K562 (cell line): ENCODE data around the gene PRKACG. TPM values are rescaled to one million over a fixed set of nuclear protein-coding genes. Genes with fewer than 3 reads are reported as not detected.

ENCODE experiments used
- ATAC-seq: fragments of 200-7000 bp; cut with Tn5 transposase; 3 replicates; pipeline ENCODE4 v1.9.1; 2020; ENCODE audit warnings: moderate library complexity
- BruUV-seq: library from RNA; stranded (reverse); fragments of 400-500 nt; replicated peaks from 2 replicates; lab custom pipeline; 2021; lab: Mats Ljungman, UMichigan
- CTCF ChIA-PET: fragments of 300-600 bp; formaldehyde crosslinking; extraction: SDS; loops from one replicate; lab custom pipeline; 2021; ENCODE audit warnings: low intra/inter-chr PET ratio; lab: Yijun Ruan, JAX
- POLR2A ChIA-PET: fragments of 300-600, 350-650 bp; sonication (Branson Sonifier 250); formaldehyde crosslinking; extraction: SDS; loops from one replicate; lab custom pipeline; 2021; ENCODE audit warnings: antibody characterized with exemption, inconsistent platforms; lab: Yijun Ruan, JAX
- DNase-seq, 4 experiments: peaks; one replicate each; pipeline versions ENCODE4 v3.0.0 to v3.0.0-alpha.2; 2011 to 2018; ENCODE audit warnings: low spot score in 3 of 4, mixed read lengths in 3 of 4; ENCODE audit errors: extremely low read depth in 1 of 4
- FAIRE-seq: peaks from 2 replicates; lab custom pipeline; 2011; peaks lifted over from hg19 to GRCh38; lab: Jason Lieb, UNC
- H2AFZ ChIP-seq: 2 replicates; pipeline ENCODE4 v1.6.0; 2011; ENCODE audit warnings: low read depth, low read length, control low read depth, inconsistent platforms
- H3K27ac ChIP-seq: fragments of 200-600 bp; 3 replicates; pipeline ENCODE4 v1.8.0; 2011; ENCODE audit warnings: low read depth, mild to moderate bottlenecking, control low read depth, inconsistent platforms, low read length, moderate library complexity, mixed read lengths; ENCODE audit errors: extremely low read depth
- H3K27me3 ChIP-seq, 2 experiments: fragments of 300-600 bp in 1 of 2; 2 replicates in 1 of 2; 3 replicates in 1 of 2; pipeline versions ENCODE4 v1.6.0 to v1.8.0; 2011; ENCODE audit warnings: inconsistent platforms in 2 of 2, low read length in 2 of 2, mild to moderate bottlenecking in 1 of 2, mixed read lengths in 1 of 2, moderate library complexity in 1 of 2; ENCODE audit not compliant: control insufficient read depth in 2 of 2, insufficient read depth in 2 of 2
- H3K36me3 ChIP-seq: fragments of 300-600 bp; 3 replicates; pipeline ENCODE4 v1.8.0; 2011; ENCODE audit warnings: mild to moderate bottlenecking, low read length, inconsistent platforms; ENCODE audit not compliant: control insufficient read depth, insufficient read depth
- H3K4me1 ChIP-seq, 2 experiments: fragments of 200-600 bp in 1 of 2; replicated peaks in 1 of 2; 2 replicates in 1 of 2; 3 replicates in 1 of 2; pipeline versions ENCODE4 v1.5.1 to v1.8.0; 2011; ENCODE audit warnings: inconsistent platforms in 2 of 2, low read length in 2 of 2, mild to moderate bottlenecking in 1 of 2, mixed read lengths in 1 of 2, moderate library complexity in 1 of 2; ENCODE audit not compliant: control insufficient read depth in 2 of 2, insufficient read depth in 2 of 2
- H3K4me2 ChIP-seq: 2 replicates; pipeline ENCODE4 v1.6.1; 2011; ENCODE audit warnings: low read length, control low read depth, inconsistent platforms, mixed read lengths; ENCODE audit not compliant: insufficient read depth
- H3K4me3 ChIP-seq: fragments of 200-600 bp; sonication (generic), shearing (Covaris generic); 2 replicates; pipeline ENCODE4 v1.5.1; 2016; ENCODE audit warnings: control low read depth, inconsistent platforms
- H3K79me2 ChIP-seq: fragments of 200-600 bp; 3 replicates; pipeline ENCODE4 v1.8.0; 2011; ENCODE audit warnings: low read length, inconsistent platforms; ENCODE audit not compliant: control insufficient read depth, insufficient read depth
- H3K9ac ChIP-seq, 2 experiments: 2 replicates each; pipeline versions ENCODE4 v1.6.0 to v1.6.1; 2011; ENCODE audit warnings: low read depth in 2 of 2, low read length in 2 of 2, control low read depth in 1 of 2, inconsistent platforms in 1 of 2, mild to moderate bottlenecking in 1 of 2, mixed read lengths in 1 of 2; ENCODE audit not compliant: insufficient read depth in 1 of 2
- H3K9me1 ChIP-seq: one replicate; pipeline ENCODE4 v1.6.0; 2011; ENCODE audit warnings: inconsistent platforms, mild to moderate bottlenecking, low read length, moderate library complexity; ENCODE audit not compliant: control insufficient read depth, insufficient read depth
- H3K9me3 ChIP-seq: replicated peaks from 2 replicates; pipeline ENCODE4 v1.5.1; 2011; ENCODE audit warnings: low read depth, low read length, inconsistent platforms; ENCODE audit not compliant: control insufficient read depth, insufficient read depth
- H4K20me1 ChIP-seq: replicated peaks from 2 replicates; pipeline ENCODE4 v1.6.1; 2011; ENCODE audit warnings: low read length, inconsistent platforms, mixed read lengths; ENCODE audit not compliant: control insufficient read depth, insufficient read depth
- CAMTA2 ChIP-seq: fragments of 250-450 bp; sonication (Bioruptor Pico); conservative IDR thresholded peaks from 2 replicates; pipeline ENCODE4 v1.5.1; 2022
- CBFA2T2 ChIP-seq: fragments of 450-650 bp; conservative IDR thresholded peaks from 2 replicates; pipeline ENCODE4 v1.6.1; 2017; ENCODE audit warnings: mild to moderate bottlenecking
- CBFA2T3 ChIP-seq: fragments of 450-650 bp; IDR thresholded peaks from 2 replicates; pipeline ENCODE4 v1.6.1; 2017
- ELK3 ChIP-seq: fragments of 450-650 bp; formaldehyde crosslinking; IDR thresholded peaks from 2 replicates; pipeline ENCODE4 v1.4.0; 2020; ENCODE audit warnings: mild to moderate bottlenecking
- GATA2 ChIP-seq: sonication (generic); formaldehyde crosslinking; IDR thresholded peaks from 2 replicates; pipeline ENCODE4 v1.4.0; 2020; ENCODE audit warnings: mild to moderate bottlenecking, missing genetic modification reagents
- ID3 ChIP-seq, 2 experiments: fragments of 250-450 bp in 1 of 2; fragments of 450-650 bp in 1 of 2; sonication (Bioruptor Pico) in 1 of 2; IDR thresholded peaks; 2 replicates each; pipeline versions ENCODE4 v1.6.1 to v1.8.0; 2016 to 2021; ENCODE audit warnings: mild to moderate bottlenecking in 2 of 2, moderate library complexity in 2 of 2, missing compliant biosample characterization in 1 of 2, missing genetic modification characterization in 1 of 2
- MEIS2 ChIP-seq: fragments of 450-650 bp; IDR thresholded peaks from 2 replicates; pipeline ENCODE4 v1.6.1; 2014; ENCODE audit warnings: mild to moderate bottlenecking; ENCODE audit not compliant: partially characterized antibody
- NCOR1 ChIP-seq: fragments of 450-650 bp; IDR thresholded peaks from 2 replicates; pipeline ENCODE4 v1.6.1; 2016; ENCODE audit warnings: mild to moderate bottlenecking, moderate library complexity
- NFIC ChIP-seq: fragments of 450-650 bp; IDR thresholded peaks from 2 replicates; pipeline ENCODE4 v1.6.1; 2017; ENCODE audit warnings: mild to moderate bottlenecking, inconsistent platforms
- NR2C2 ChIP-seq, 2 experiments: fragments of 200-800 bp in 1 of 2; sonication (Bioruptor generic) in 1 of 2; sonication (generic) in 1 of 2; formaldehyde crosslinking in 1 of 2; IDR thresholded peaks; 2 replicates each; pipeline versions ENCODE4 v1.6.1 to v1.8.0; 2016 to 2022; ENCODE audit warnings: mild to moderate bottlenecking in 1 of 2, missing compliant biosample characterization in 1 of 2, missing genetic modification characterization in 1 of 2, missing genetic modification reagents in 1 of 2
- RFX1 ChIP-seq: fragments of 450-650 bp; IDR thresholded peaks from 2 replicates; pipeline ENCODE4 v1.6.1; 2016; ENCODE audit warnings: mild to moderate bottlenecking, moderate library complexity
- SRSF3 ChIP-seq: fragments of 200-400 bp; formaldehyde crosslinking; IDR thresholded peaks from 2 replicates; pipeline ENCODE4 v1.6.1; 2016; ENCODE audit warnings: mild to moderate bottlenecking, low read length, moderate library complexity; ENCODE audit not compliant: insufficient read depth
- SUPT5H ChIP-seq: fragments of 450-650 bp; IDR thresholded peaks from 2 replicates; pipeline ENCODE4 v1.6.1; 2016
- TCF3 ChIP-seq: sonication (generic); formaldehyde crosslinking; IDR thresholded peaks from 2 replicates; pipeline ENCODE4 v1.4.0; 2020; ENCODE audit warnings: mild to moderate bottlenecking, missing genetic modification reagents
- TEAD4 ChIP-seq, 2 experiments: sonication (generic) in 1 of 2; formaldehyde crosslinking in 1 of 2; IDR thresholded peaks; 2 replicates each; pipeline versions ENCODE4 v1.6.1 to v1.8.0; 2012 to 2022; ENCODE audit warnings: borderline replicate concordance in 1 of 2, inconsistent platforms in 1 of 2, low read length in 1 of 2, mild to moderate bottlenecking in 1 of 2, missing genetic modification reagents in 1 of 2
- TFAP4 ChIP-seq: sonication (generic); formaldehyde crosslinking; IDR thresholded peaks from 2 replicates; pipeline ENCODE4 v1.8.0; 2022; ENCODE audit warnings: missing genetic modification reagents, mild to moderate bottlenecking, moderate library complexity, borderline replicate concordance
- TRIM24 ChIP-seq, 2 experiments: fragments of 450-650 bp; IDR thresholded peaks; 2 replicates each; pipeline ENCODE4 v1.6.1; 2016
- ZNF431 ChIP-seq: sonication (generic); formaldehyde crosslinking; IDR thresholded peaks from 2 replicates; pipeline ENCODE4 v1.8.0; 2022; ENCODE audit warnings: mild to moderate bottlenecking, missing genetic modification reagents
- ZNF79 ChIP-seq: fragments of 250-450 bp; sonication (Bioruptor Pico); IDR thresholded peaks from 2 replicates; pipeline ENCODE4 v1.4.0; 2020; ENCODE audit warnings: low read depth, mild to moderate bottlenecking, moderate library complexity
- WGBS: fragments of 100-300 bp; shearing (Covaris generic); methylation state at CpG from one replicate; pipeline ENCODE4 v1.1.6; 2016; ENCODE audit warnings: low coverage, mixed read lengths; ENCODE audit not compliant: insufficient coverage; ENCODE audit errors: missing lambda C conversion rate; 5-methylcytosine and 5-hydroxymethylcytosine counted together
- in situ Hi-C: fragments of 300-500 bp; cut with MboI; formaldehyde crosslinking; loops from 4 replicates; pipeline ENCODE4 v1.15.0; 2018; ENCODE audit warnings: inconsistent platforms, mixed read lengths
- intact Hi-C: fragments of 100-400 bp; cut with micrococcal nuclease; formaldehyde crosslinking; loops from 2 replicates; pipeline ENCODE4 v1.14.2; 2022
- polyA plus RNA-seq, 8 experiments: library from polyadenylated mRNA; depleted of rRNA in 4 of 8; stranded (reverse) in 5 of 8; unstranded in 3 of 8; fragments of >200 nt; fragmentation: Nextera tagmentation in 2 of 8; fragmentation: Illumina TruSeq in 1 of 8; extraction: Ambion mirVana in 2 of 8; extraction: Trizol in 1 of 8; gene quantifications; 2 replicates each; pipeline versions ENCODE4 v1.2.1 to v1.2.3, GENCODE V29; 2011 to 2014; ENCODE audit warnings: inconsistent platforms in 1 of 8, missing spikeins in 1 of 8
- total RNA-seq, 7 experiments: library from RNA; depleted of rRNA in 6 of 7; stranded (reverse); fragments of >200 nt in 6 of 7; fragmentation: Illumina TruSeq in 2 of 7; extraction: Trizol in 2 of 7; gene quantifications; 2 replicates each; pipeline versions ENCODE4 v1.2.1 to v1.2.3, GENCODE V29; 2011 to 2021; ENCODE audit warnings: low replicate concordance in 1 of 7

The PRKACG gene
- total and polyA plus RNA-seq, 9 of the 15 experiments (the other 6 are each of a cell fraction or from before 2014, with no cell fraction given) = not detected

GRCh38 chr9:69044240-69045219 lies 30.6 kb upstream of the PRKACG start:
- H3K79me2 ChIP-seq = peaks cover 57% of the 10 kb centered on the region
- H3K4me1 ChIP-seq = peaks cover 8 to 11% of the 10 kb centered on the region in 2 experiments; a peak in 2 of 5 replicates
- H3K9ac ChIP-seq = no peak overlapping the region; a peak in 1 of 4 replicates
- no TSS peak for BruUV-seq
- no peaks in the 10 kb centered on the region for H3K27me3 ChIP-seq
- H2AFZ ChIP-seq = no peak overlapping the region
- no peak overlapping the region for H3K4me2 ChIP-seq
- peaks cover 50% of the 10 kb centered on the region for H3K36me3 ChIP-seq
- no peaks in the 10 kb centered on the region; the same call in 1 of the 2 replicates for H4K20me1 ChIP-seq
- ChIA-PET CTCF (interaction anchor here (0.5 kb wide), 1 partner anchor 159 kb away, joined by 3 read pairs; no protein-coding TSS in a partner anchor), POLR2A (interaction anchor here (0.7 to 1.6 kb wide), 3 partner anchors 9 to 388 kb away, joined by 3 to 4 read pairs (median 3); partner anchors contain the start of gene FXN)
- H3K4me3 ChIP-seq = no peak overlapping the region
- peak; percentile 71 for ATAC-seq
- H3K27ac ChIP-seq = no peak overlapping the region
- H3K9me3 ChIP-seq = no peaks in the 10 kb centered on the region
- FAIRE-seq = no peak
- DNase-seq = peak in 3 of 4 experiments; percentile 17 to 50 (median 22)
- no peaks in the 10 kb centered on the region for H3K9me1 ChIP-seq
- intact Hi-C loops = no loop called here
- 48% methylated on average over 7 of the region's 9 CpGs for WGBS
- in situ Hi-C loops = loop anchor here (25.0 kb wide), 1 partner anchor 893 kb away; no protein-coding TSS in a partner anchor
- TF ChIP-seq GATA2 (CRISPR knock-in tag) (peak; percentile 13; the same call in 1 of the 2 replicates), NFIC (peak; percentile 13; the same call in 1 of the 2 replicates), SRSF3 (no peak), TEAD4 (IDR thresholded peaks at IDR 0.05; ENCODE audit: low read length) (peak; percentile 29; the same call in 1 of the 2 replicates), TEAD4 (CRISPR knock-in tag; IDR thresholded peaks at IDR 0.05; ENCODE audit: borderline replicate concordance) (no peak), ELK3 (CRISPR knock-in tag) (no peak), CAMTA2 (CRISPR knock-in tag) (no peak), TRIM24 (IDR thresholded peaks at IDR 0.05) (peak in 1 of 2 experiments; percentile 14; a peak in 1 of 4 replicates), NCOR1 (peak; percentile 31; the same call in 1 of the 2 replicates), CBFA2T2 (peak; percentile 79), ID3 (CRISPR knock-in tag; IDR thresholded peaks at IDR 0.05) (no peak), ID3 (tag; IDR thresholded peaks at IDR 0.05) (peak; percentile 93), MEIS2 (peak; percentile 11), TCF3 (CRISPR knock-in tag) (peak; percentile 18; the same call in 1 of the 2 replicates), ZNF431 (CRISPR knock-in tag) (no peak), RFX1 (peak; percentile 60), CBFA2T3 (peak; percentile 85), SUPT5H (no peak), ZNF79 (CRISPR knock-in tag) (no peak), TFAP4 (CRISPR knock-in tag) (peak; percentile 35; the same call in 1 of the 2 replicates), NR2C2 (CRISPR knock-in tag; IDR thresholded peaks at IDR 0.05) (no peak), NR2C2 (tag; IDR thresholded peaks at IDR 0.05) (no peak)
